HG03175 (cell line): ENCODE measurements around the gene MGST1.
"Not testable (repeated sequence)": the region's sequence is repeated elsewhere in the genome, so short reads cannot be mapped to it uniquely, and the experiment has no call there.

ENCODE experiments used
- ATAC-seq: cut with Tn5 transposase; IDR thresholded peaks from one replicate; pipeline ENCODE4 v1.9.1; 2021; ENCODE audit warnings: mild to moderate bottlenecking, moderate library complexity; ENCODE audit not compliant: unreplicated experiment

Gene MGST1

GRCh38 chr12:16350682-16351081, 3.2 kb downstream of the MGST1 start:
- no peak for ATAC-seq

- ATAC-seq, result no peak
Measured at GRCh38 chr12:16352481-16352880, 5.0 kb downstream of the MGST1 start.

GRCh38 chr12:16358878-16359277, 11.4 kb downstream of the MGST1 start:
- no peak for ATAC-seq

GRCh38 chr12:16359512-16360491, 12.4 kb downstream of the MGST1 start:
- no peak for ATAC-seq

- no peak for ATAC-seq
Measured at GRCh38 chr12:16361142-16361783, 13.8 kb downstream of the MGST1 start.

- ATAC-seq, result no peak
Measured at GRCh38 chr12:16362550-16362949, 15.1 kb downstream of the MGST1 start.

GRCh38 chr12:16369156-16369555, 21.7 kb downstream of the MGST1 start:
- no peak for ATAC-seq

- ATAC-seq, result no peak
Measured at GRCh38 chr12:16370096-16370495, 22.7 kb downstream of the MGST1 start.

- ATAC-seq, result not testable (repeated sequence)
Measured at GRCh38 chr12:16382652-16383312, 35.3 kb downstream of the MGST1 start.

- no peak for ATAC-seq
Measured at GRCh38 chr12:16384732-16385131, 37.3 kb downstream of the MGST1 start.

GRCh38 chr12:16385782-16386646, 38.6 kb downstream of the MGST1 start:
- ATAC-seq, result no peak

- no peak for ATAC-seq
Measured at GRCh38 chr12:16387919-16388318, 40.5 kb downstream of the MGST1 start.

GRCh38 chr12:16389594-16389993, 42.1 kb downstream of the MGST1 start:
- no peak for ATAC-seq

GRCh38 chr12:16392846-16393535, 45.5 kb downstream of the MGST1 start:
- no peak for ATAC-seq

GRCh38 chr12:16399101-16399500, 51.7 kb downstream of the MGST1 start:
- ATAC-seq, result no peak

- not testable (repeated sequence) for ATAC-seq
Measured at GRCh38 chr12:16401835-16402234, 54.4 kb downstream of the MGST1 start.

- no peak for ATAC-seq
Measured at GRCh38 chr12:16407346-16407745, 59.9 kb downstream of the MGST1 start.
